ENCODE results near the gene PRDX5.

GRCh38 chr11:64327375-64327774, 9.5 kb downstream of the PRDX5 start:
- TF ChIP-seq CTCF (IDR thresholded peaks at IDR 0.05) (no peak), POLR2A (IDR thresholded peaks at IDR 0.05) (no peak)
